ENCODE results near the gene IER3. TPM values are rescaled to one million over a fixed set of nuclear protein-coding genes. Genes with fewer than 3 reads are reported as not detected.

Gene IER3
- total and polyA plus RNA-seq, 2 of the 13 experiments (the other 11 are each of a cell fraction or from before 2014, with no cell fraction given) = 51.1 to 131 TPM

- TF ChIP-seq SAFB2 (CRISPR knock-in tag; IDR thresholded peaks at IDR 0.05; ENCODE audit: borderline replicate concordance, low read depth) = no peak
- TF ChIP-seq DBP (CRISPR knock-in tag; IDR thresholded peaks at IDR 0.05; ENCODE audit: not compliant biosample characterization) = no peak
- TF ChIP-seq, protein P1, sequence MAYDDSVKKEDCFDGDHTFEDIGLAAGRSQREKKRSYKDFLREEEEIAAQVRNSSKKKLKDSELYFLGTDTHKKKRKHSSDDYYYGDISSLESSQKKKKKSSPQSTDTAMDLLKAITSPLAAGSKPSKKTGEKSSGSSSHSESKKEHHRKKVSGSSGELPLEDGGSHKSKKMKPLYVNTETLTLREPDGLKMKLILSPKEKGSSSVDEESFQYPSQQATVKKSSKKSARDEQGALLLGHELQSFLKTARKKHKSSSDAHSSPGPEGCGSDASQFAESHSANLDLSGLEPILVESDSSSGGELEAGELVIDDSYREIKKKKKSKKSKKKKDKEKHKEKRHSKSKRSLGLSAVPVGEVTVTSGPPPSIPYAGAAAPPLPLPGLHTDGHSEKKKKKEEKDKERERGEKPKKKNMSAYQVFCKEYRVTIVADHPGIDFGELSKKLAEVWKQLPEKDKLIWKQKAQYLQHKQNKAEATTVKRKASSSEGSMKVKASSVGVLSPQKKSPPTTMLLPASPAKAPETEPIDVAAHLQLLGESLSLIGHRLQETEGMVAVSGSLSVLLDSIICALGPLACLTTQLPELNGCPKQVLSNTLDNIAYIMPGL (CRISPR knock-in tag; IDR thresholded peaks at IDR 0.05; ENCODE audit: borderline replicate concordance in 1 of 2, low read depth in 1 of 2) = peak; percentile 48 to 82; a peak in 2 of 4 replicates
- TF ChIP-seq, protein P2, sequence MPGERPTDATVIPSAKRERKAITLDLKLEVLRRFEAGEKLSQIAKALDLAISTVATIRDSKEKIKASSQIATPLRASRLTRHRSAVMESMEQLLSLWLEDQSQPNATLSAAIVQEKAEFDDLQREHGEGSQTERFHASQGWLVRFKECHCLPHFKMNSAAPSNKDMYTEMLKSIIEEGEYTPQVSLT (CRISPR knock-in tag; IDR thresholded peaks at IDR 0.05; ENCODE audit: borderline replicate concordance, low read depth) = no peak
- TF ChIP-seq REST (IDR thresholded peaks at IDR 0.05; ENCODE audit: borderline replicate concordance in 1 of 2, low read depth in 1 of 2, low read length in 2 of 2) = 0 out of 4 replicates have a peak, but pooled peaks of 1 of the 2 experiments have one; percentile 39
- peak; percentile 91 for TF ChIP-seq SPEN (CRISPR knock-in tag; IDR thresholded peaks at IDR 0.05; ENCODE audit: low read depth)
- TF ChIP-seq KAT8 (CRISPR knock-in tag; IDR thresholded peaks at IDR 0.05) = peak; percentile 88
- peak; percentile 96 for TF ChIP-seq PITX1 (CRISPR knock-in tag; IDR thresholded peaks at IDR 0.05)
- no peak for TF ChIP-seq JARID2 (CRISPR knock-in tag; IDR thresholded peaks at IDR 0.05; ENCODE audit: insufficient replicate concordance)
- peak; percentile 51; the same call in 1 of the 2 replicates for TF ChIP-seq KDM5B (CRISPR knock-in tag; IDR thresholded peaks at IDR 0.05; ENCODE audit: borderline replicate concordance)
- no peak for TF ChIP-seq ZNF225 (CRISPR knock-in tag; IDR thresholded peaks at IDR 0.05)
- no peak for TF ChIP-seq ZNF432 (CRISPR knock-in tag; IDR thresholded peaks at IDR 0.05; ENCODE audit: borderline replicate concordance)
- 0 out of 2 replicates have a peak, but pooled peaks have one; percentile 64 for TF ChIP-seq AKAP8 (CRISPR knock-in tag; IDR thresholded peaks at IDR 0.05)
- no peak for TF ChIP-seq ZNF639 (CRISPR knock-in tag; conservative IDR thresholded peaks at IDR 0.05)
- TF ChIP-seq, protein P3, sequence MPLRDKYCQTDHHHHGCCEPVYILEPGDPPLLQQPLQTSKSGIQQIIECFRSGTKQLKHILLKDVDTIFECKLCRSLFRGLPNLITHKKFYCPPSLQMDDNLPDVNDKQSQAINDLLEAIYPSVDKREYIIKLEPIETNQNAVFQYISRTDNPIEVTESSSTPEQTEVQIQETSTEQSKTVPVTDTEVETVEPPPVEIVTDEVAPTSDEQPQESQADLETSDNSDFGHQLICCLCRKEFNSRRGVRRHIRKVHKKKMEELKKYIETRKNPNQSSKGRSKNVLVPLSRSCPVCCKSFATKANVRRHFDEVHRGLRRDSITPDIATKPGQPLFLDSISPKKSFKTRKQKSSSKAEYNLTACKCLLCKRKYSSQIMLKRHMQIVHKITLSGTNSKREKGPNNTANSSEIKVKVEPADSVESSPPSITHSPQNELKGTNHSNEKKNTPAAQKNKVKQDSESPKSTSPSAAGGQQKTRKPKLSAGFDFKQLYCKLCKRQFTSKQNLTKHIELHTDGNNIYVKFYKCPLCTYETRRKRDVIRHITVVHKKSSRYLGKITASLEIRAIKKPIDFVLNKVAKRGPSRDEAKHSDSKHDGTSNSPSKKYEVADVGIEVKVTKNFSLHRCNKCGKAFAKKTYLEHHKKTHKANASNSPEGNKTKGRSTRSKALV (CRISPR knock-in tag; IDR thresholded peaks at IDR 0.05) = no peak; the same call in 1 of the 2 replicates
- no peak for TF ChIP-seq PRPF4 (IDR thresholded peaks at IDR 0.05; ENCODE audit: low read depth, low read length, poor library complexity, severe bottlenecking)
- peak; percentile 69; the same call in 1 of the 2 replicates for TF ChIP-seq TCF7L2 (IDR thresholded peaks at IDR 0.05; ENCODE audit: low read depth, low read length)
Measured at GRCh38 chr6:30769088-30769852, 24.9 kb upstream of the IER3 start (continued).
